ENCODE measurements around the gene CDH1.
"Not testable (repeated sequence)": the region's sequence is repeated elsewhere in the genome, so short reads cannot be mapped to it uniquely, and the experiment has no call there.

The CDH1 gene

GRCh38 chr16:68787419-68787807, 50.3 kb downstream of the CDH1 start:
- not testable (repeated sequence) for DNase-seq (ENCODE audit: low read depth, low spot score)

GRCh38 chr16:68790130-68790761, 53.2 kb downstream of the CDH1 start:
- DNase-seq (ENCODE audit: low read depth, low spot score) = no peak

GRCh38 chr16:68790944-68791343, 53.9 kb downstream of the CDH1 start:
- no peak for DNase-seq (ENCODE audit: low read depth, low spot score)

GRCh38 chr16:68792465-68793324, 55.6 kb downstream of the CDH1 start:
- no peak for DNase-seq (ENCODE audit: low read depth, low spot score)

- no peak for DNase-seq (ENCODE audit: low read depth, low spot score)
Observed at GRCh38 chr16:68793401-68793857, 56.3 kb downstream of the CDH1 start.

- no peak for DNase-seq (ENCODE audit: low read depth, low spot score)
Observed at GRCh38 chr16:68798398-68798797, 61.3 kb downstream of the CDH1 start.

DNA sequence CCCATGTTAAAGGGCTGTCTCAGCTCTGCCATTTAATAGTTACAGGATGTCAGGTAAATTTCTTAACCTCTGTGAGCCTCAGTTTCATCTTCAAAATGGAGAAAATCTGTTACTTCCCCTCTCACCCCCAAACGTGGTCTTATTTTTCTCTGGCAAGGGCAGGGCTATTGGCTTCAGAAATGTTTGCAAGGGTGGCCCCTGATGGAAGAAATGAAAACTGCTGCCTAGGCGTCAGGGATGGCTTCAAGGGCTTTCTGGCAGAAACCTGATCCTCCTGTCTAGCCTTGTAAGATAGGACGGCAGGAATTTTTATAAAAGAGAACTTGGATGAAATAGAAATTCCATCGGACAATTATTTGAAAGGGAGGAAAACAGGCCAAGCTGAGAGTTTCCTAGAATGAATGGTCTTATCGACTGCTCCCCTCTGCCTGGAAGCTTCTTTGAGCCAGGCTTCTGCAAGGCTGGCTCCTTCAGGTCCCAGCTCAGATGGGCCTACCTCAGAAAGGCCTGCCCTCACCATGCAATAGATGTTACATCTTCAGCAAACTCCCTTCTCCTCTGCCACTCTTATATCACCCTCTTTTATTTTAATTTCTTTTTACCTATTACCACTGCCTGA, 63.3 kb downstream of the CDH1 start:
- DNase-seq (ENCODE audit: low read depth, low spot score) = no peak

DNA sequence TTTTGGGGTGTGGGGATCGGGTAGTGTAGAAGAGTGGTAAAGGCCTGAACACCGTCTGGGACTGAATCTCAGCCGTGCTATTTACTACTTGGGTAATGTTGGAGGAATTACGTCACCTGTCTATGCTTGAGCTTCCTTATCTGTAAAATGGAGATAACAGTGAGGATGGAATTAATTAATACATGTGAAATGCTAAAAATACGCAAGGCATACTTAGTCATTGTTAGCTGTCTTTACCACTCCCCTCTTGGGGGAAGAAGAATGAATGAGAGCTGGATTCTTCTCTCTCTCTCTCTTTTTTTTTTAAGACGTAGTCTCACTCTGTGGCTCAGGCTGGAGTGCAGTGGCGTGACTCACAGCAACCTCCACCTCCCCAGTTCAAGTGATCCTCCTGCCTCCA, 65.1 kb downstream of the CDH1 start:
- DNase-seq (ENCODE audit: low read depth, low spot score) = no peak

GRCh38 chr16:68806422-68806821, 69.3 kb downstream of the CDH1 start:
- no peak for DNase-seq (ENCODE audit: low read depth, low spot score)

DNA sequence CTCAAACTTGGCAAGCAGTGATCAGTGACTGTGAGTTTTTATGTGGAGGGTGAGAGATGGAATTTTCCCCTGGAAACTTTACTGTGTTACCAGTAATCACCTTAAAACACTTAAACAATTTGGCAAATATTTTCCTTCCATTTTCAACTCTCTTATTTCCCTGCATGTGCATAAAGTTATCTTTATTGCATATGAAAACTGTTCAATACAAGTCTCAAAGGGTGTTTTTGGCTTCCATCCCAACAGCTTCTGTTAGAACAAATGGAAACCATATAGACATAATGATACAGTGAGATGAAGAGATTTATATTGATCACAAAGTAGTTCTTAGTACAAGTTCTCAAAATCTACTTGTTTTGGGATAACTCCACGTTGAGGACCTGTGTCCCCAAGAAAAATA, 69.9 kb downstream of the CDH1 start:
- DNase-seq (ENCODE audit: low read depth, low spot score) = no peak

GRCh38 chr16:68814516-68814915, 77.4 kb downstream of the CDH1 start:
- DNase-seq (ENCODE audit: low read depth, low spot score) = no peak

DNA sequence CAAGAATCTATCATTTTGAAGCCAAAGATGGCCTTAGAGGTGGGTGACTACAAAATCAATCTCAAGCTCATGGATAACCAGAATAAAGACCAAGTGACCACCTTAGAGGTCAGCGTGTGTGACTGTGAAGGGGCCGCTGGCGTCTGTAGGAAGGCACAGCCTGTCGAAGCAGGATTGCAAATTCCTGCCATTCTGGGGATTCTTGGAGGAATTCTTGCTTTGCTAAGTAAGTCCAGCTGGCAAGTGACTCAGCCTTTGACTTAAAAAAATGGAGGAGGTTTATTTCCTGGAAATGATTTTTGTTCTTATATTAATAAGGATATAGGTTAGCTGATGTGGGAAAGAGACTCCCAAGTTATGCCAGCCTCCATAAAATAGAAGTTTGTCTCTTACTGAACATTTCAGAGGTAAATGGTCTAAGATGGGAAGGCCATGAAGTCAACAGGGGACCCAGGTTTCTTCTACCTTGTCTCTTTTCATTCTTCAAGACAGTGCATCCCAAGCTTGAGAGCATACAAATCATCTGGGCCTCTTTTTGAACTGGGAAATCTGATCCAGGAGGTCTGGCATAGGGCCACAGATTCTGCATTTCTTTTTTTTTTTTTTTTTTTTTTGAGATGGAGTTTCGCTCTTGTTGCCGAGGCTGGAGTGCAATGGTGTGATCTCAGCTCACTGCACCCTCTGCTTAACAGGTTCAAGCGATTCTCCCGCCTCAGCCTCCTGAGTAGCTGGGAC, 86.5 kb downstream of the CDH1 start:
- DNase-seq (ENCODE audit: low read depth, low spot score) = peak; percentile 50

DNA sequence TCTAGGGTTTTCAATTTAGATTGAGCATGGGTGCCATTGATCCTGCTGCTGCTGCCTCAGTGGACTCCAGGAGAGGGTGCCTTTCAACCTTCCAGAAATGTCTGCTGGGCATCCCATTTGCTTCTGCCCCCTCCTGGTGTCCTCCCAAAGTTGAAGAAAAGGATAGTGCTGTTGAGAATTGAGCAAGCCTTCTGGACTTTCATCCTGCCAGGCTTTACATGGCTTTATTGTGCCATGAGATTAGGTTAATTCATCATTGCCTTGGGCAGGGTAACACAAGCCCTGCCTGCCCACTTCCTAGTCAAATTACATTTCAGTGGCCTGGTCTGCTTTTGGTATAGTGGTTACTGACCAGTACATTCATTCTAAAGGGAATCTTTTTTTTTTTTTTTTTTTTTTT, 88.3 kb downstream of the CDH1 start:
- DNase-seq (ENCODE audit: low read depth, low spot score) = no peak

DNA sequence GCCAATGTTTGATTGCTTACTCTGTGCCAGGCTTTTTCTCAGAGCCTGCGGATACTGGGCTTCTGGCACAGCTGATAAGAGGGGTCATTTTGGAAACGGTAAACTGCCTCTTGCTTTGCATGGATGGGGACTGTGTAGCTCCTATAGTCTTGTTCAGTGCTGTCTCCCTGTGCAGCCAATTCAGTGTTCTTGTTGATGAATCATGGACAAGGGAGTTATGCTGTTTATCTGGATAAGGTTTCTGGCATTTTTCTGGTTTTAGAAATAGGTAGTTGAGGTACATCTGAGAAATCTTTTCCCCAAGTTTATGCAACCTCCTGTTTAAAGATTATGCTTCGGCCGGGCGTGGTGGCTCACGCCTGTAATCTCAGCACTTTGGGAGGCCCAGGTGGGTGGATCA, 89.6 kb downstream of the CDH1 start:
- DNase-seq (ENCODE audit: low read depth, low spot score) = no peak

GRCh38 chr16:68833251-68833650, 96.2 kb downstream of the CDH1 start:
- DNase-seq (ENCODE audit: low read depth, low spot score) = no peak

- DNase-seq (ENCODE audit: low read depth, low spot score) = no peak
Observed at GRCh38 chr16:68834550-68834949, 97.5 kb downstream of the CDH1 start.

GRCh38 chr16:68835970-68836369, 98.9 kb downstream of the CDH1 start:
- DNase-seq (ENCODE audit: low read depth, low spot score) = no peak

DNA sequence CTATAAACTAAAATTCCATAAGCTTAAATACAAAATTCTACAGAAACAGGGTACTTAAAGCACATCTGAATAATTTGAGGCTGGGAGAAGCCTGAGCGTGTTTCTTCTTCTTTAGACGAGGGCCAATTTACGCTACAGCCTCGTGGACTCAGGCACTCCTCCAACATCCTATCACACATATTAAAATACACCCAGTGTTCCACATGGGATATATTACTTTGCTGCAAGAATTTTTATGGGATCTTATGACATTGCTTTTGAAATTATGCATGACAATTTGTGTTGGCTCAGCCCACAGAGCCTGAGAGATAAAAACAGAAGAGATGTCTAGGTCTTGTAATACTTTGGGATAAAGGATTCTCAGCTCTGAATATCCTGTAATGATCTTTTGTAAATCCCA, 102.7 kb downstream of the CDH1 start:
- DNase-seq (ENCODE audit: low read depth, low spot score) = no peak

DNA sequence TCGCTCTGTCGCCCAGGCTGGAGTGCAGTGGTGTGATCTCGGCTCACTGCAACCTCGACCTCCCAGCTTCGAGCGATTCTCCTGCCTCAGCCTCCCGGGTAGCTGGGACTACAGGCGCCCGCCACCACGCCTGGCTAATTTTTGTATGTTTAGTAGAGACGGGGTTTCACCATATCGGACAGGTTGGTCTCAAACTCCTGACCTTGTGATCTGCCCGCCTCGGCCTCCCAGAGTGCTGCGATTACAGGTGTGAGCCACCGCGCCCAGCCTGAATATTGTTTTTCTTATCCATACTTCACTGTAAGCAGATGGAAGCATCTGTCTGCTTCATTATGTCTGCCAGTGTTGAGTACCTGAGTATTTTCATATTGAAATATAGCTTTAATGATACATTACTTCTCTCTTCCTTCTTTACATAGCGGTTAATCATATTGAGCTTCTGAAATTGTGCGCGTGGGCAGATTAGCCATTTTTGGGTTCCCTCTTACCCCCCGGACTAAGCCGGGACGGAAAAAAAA, 105.9 kb downstream of the CDH1 start:
- not testable (repeated sequence) for DNase-seq (ENCODE audit: low read depth, low spot score)

- DNase-seq (ENCODE audit: low read depth, low spot score) = peak; percentile 60
Observed at GRCh38 chr16:68843482-68844210, 106.6 kb downstream of the CDH1 start, which contains the start of gene TANGO6. Gene TANGO6, plus strand, starts transcription at chr16:68843531. Its CDS starts 87 bp downstream, at chr16:68843618.

- DNase-seq (ENCODE audit: low read depth, low spot score) = no peak
Observed at GRCh38 chr16:68844211-68844564, 107.1 kb downstream of the CDH1 start.
